Activated naive CD8-positive, alpha-beta T cell treated with anti-CD3 and anti-CD28 coated beads, Interleukin-2, amount 50 U/mL, for 24 hours (primary cell): Measurements from ENCODE around the gene LECT2.

ENCODE experiments used
- ATAC-seq: fragments of 150-1000 bp; cut with Tn5 transposase; one replicate; pipeline ENCODE4 v1.10.0; 2021
- DNase-seq: peaks from one replicate; pipeline ENCODE4 v3.0.0; 2021
- H3K27ac Mint-ChIP-seq: one replicate; pipeline ENCODE4 v1.8.0; 2021; ENCODE audit warnings: mild to moderate bottlenecking, mixed read lengths
- H3K27me3 Mint-ChIP-seq: one replicate; pipeline ENCODE4 v1.8.0; 2021; ENCODE audit warnings: mixed read lengths
- H3K36me3 Mint-ChIP-seq: one replicate; pipeline ENCODE4 v1.8.0; 2021; ENCODE audit warnings: low read depth, mixed read lengths
- H3K4me1 Mint-ChIP-seq: one replicate; pipeline ENCODE4 v1.8.0; 2021; ENCODE audit warnings: mixed read lengths
- H3K4me3 Mint-ChIP-seq: one replicate; pipeline ENCODE4 v1.8.0; 2021; ENCODE audit warnings: mild to moderate bottlenecking, moderate library complexity, mixed read lengths
- H3K9me3 Mint-ChIP-seq: one replicate; pipeline ENCODE4 v1.8.0; 2021; ENCODE audit warnings: mixed read lengths

Gene LECT2

GRCh38 chr5:135966790-135967189 is 12.0 kb upstream of the LECT2 start:
- H3K4me3 Mint-ChIP-seq: no peak overlapping the region
- peaks cover 2% of the 10 kb centered on the region for H3K36me3 Mint-ChIP-seq
- peaks cover 11% of the 10 kb centered on the region for H3K9me3 Mint-ChIP-seq
- H3K4me1 Mint-ChIP-seq: no peaks in the 10 kb centered on the region
- no peak overlapping the region for H3K27ac Mint-ChIP-seq
- ATAC-seq (no peak), DNase-seq (no peak)
- peaks cover 12% of the 10 kb centered on the region for H3K27me3 Mint-ChIP-seq

DNA sequence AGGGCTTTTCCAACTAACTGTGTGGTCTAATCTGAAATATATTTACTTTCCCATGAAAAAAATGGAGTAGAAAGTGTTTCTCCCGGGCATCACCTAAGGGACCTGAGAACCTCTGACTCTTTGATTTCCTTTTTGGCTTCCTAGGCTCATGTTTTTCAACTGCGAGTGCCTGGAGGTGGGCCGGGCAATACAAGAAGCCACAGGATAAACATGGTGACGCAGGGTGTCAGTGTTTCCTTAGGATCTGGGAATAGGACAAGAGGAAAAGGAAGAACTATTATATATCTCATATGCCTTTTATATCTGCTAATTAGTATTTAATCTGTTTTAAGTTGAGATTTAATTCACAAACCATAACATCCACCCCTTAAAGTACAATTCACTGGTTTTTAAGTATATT is 11.4 kb upstream of the LECT2 start:
- H3K27me3 Mint-ChIP-seq: peaks cover 6% of the 10 kb centered on the region
- H3K36me3 Mint-ChIP-seq: peaks cover 2% of the 10 kb centered on the region
- ATAC-seq (no peak), DNase-seq (no peak)
- H3K9me3 Mint-ChIP-seq: peaks cover 4% of the 10 kb centered on the region
- no peak overlapping the region for H3K4me3 Mint-ChIP-seq
- no peaks in the 10 kb centered on the region for H3K4me1 Mint-ChIP-seq
- H3K27ac Mint-ChIP-seq: no peak overlapping the region

- Mint-ChIP-seq H3K36me3 (no peaks in the 10 kb centered on the region), H3K9me3 (no peaks in the 10 kb centered on the region), H3K4me3 (no peak overlapping the region), H3K27me3 (peaks cover 3% of the 10 kb centered on the region), H3K4me1 (no peaks in the 10 kb centered on the region), H3K27ac (no peak overlapping the region)
- ATAC-seq (no peak), DNase-seq (no peak)
These were observed 10.7 kb upstream of the LECT2 start for GRCh38 chr5:135965504-135965903.

DNA sequence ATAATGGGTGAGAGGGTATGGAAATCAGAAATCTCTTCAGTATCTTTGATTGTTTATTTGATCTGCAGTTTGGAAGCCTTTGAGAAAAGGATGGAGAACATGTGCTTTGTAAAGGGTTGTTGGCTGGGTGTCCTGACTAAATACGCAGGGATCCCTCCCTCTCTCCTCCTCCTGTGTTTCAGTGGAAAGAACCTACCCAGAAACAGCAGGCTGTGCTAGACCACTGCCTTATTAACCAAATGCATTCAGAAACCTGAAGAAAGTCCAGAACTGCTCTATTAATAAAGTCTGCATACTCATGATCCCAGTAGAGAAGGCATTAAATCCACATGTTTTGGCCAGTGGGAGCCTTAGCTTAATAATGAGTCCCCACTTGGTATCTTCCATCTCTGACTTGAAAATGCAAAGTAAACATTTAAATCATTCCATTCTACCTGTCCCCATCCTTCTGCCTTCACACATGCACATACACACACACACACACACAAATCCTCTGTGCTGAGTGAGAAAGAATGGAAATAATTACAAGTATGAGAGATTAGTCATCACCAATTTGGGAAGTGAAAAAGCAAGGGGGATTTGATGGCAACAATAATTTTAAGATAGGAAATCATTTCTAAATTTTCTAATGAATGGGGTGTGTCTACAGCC is 10.0 kb upstream of the LECT2 start:
- DNase-seq (no peak), ATAC-seq (no peak)
- Mint-ChIP-seq H3K36me3 (no peaks in the 10 kb centered on the region), H3K27me3 (peaks cover 3% of the 10 kb centered on the region), H3K9me3 (no peaks in the 10 kb centered on the region), H3K27ac (no peak overlapping the region), H3K4me3 (no peak overlapping the region), H3K4me1 (no peaks in the 10 kb centered on the region)

- no peak for DNase-seq
- ATAC-seq: no peak
- no peaks in the 10 kb centered on the region for H3K4me1 Mint-ChIP-seq
- H3K9me3 Mint-ChIP-seq: no peaks in the 10 kb centered on the region
- H3K4me3 Mint-ChIP-seq: no peak overlapping the region
- peaks cover 17% of the 10 kb centered on the region for H3K27me3 Mint-ChIP-seq
- no peak overlapping the region for H3K27ac Mint-ChIP-seq
- no peaks in the 10 kb centered on the region for H3K36me3 Mint-ChIP-seq
These were observed 742 bp upstream of the LECT2 start for GRCh38 chr5:135955525-135955924.

DNA sequence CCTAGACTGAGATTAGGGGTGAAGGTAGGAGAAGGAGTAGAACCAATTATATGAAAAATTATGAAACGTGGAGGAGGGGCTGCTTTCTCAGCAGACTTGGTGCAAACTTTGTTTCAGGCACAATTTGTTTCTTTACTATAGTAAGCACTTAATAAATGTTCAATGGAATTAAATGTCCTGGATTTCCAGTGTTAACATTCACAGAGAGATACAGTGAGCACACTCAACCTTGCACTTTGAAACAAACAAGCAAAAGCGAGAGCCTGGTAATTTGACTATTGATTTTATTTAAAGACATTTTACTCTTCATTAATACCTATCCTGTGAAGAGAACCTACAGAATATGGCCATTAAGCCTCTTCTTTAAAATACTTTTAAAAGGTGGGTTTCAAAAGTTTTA is 933 bp downstream of the LECT2 start:
- no peaks in the 10 kb centered on the region for H3K36me3 Mint-ChIP-seq
- no peak for DNase-seq
- H3K4me1 Mint-ChIP-seq: no peaks in the 10 kb centered on the region
- no peak overlapping the region for H3K27ac Mint-ChIP-seq
- H3K9me3 Mint-ChIP-seq: no peaks in the 10 kb centered on the region
- ATAC-seq: no peak
- H3K4me3 Mint-ChIP-seq: no peak overlapping the region
- peaks cover 17% of the 10 kb centered on the region for H3K27me3 Mint-ChIP-seq

GRCh38 chr5:135952683-135953082 is 2.1 kb downstream of the LECT2 start:
- no peak overlapping the region for H3K27ac Mint-ChIP-seq

DNA sequence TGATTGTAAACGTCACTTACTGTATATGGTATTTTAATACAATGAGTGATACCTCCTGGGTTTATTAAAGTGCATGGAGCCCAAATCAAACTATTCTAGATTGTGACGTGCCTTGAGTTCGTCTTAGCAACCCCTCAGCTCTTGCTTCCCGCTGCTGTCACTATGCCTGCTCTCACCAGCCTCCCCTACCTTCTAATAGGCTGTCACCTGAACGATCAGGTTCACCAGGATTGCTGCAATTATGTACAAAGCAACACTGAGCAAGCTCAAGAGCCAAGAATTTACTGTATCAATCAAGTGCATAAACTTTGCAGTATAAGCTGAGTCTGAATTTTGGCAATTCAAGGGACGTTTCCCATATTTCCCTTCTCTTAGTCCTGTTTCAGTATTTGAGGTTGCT is 3.0 kb downstream of the LECT2 start:
- H3K27ac Mint-ChIP-seq: no peak overlapping the region
- no peak for DNase-seq
- H3K4me1 Mint-ChIP-seq: no peaks in the 10 kb centered on the region

More at GRCh38 chr5:135952683-135953082, 2.1 kb downstream of the LECT2 start:
- ATAC-seq: no peak
- DNase-seq: no peak
- Mint-ChIP-seq H3K4me3 (no peak overlapping the region), H3K9me3 (no peaks in the 10 kb centered on the region), H3K27me3 (peaks cover 17% of the 10 kb centered on the region), H3K36me3 (no peaks in the 10 kb centered on the region), H3K4me1 (no peaks in the 10 kb centered on the region)

DNA sequence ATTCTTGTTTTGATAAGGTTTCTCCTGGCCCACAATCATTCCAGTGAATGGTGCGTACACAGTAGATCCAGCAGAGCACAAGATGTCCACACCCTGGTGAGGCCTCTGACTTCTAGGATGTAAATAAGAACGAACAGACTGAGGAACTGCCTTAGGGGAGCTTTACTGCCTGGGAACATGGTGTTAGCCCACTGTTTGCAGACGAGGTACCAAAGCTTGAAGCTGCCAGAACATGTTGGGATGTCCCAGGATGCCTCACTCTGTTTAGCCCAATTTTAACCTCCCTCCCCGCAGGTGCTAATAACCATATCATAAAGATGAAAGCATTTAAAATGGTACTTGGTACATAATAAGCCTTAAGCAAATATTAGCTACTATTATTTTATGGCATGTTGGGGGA is 3.5 kb downstream of the LECT2 start:
- DNase-seq: no peak

More for the DNA sequence above, 3.0 kb downstream of the LECT2 start:
- Mint-ChIP-seq H3K4me3 (no peak overlapping the region), H3K9me3 (no peaks in the 10 kb centered on the region), H3K36me3 (no peaks in the 10 kb centered on the region), H3K27me3 (peaks cover 12% of the 10 kb centered on the region)
- ATAC-seq: no peak

DNA sequence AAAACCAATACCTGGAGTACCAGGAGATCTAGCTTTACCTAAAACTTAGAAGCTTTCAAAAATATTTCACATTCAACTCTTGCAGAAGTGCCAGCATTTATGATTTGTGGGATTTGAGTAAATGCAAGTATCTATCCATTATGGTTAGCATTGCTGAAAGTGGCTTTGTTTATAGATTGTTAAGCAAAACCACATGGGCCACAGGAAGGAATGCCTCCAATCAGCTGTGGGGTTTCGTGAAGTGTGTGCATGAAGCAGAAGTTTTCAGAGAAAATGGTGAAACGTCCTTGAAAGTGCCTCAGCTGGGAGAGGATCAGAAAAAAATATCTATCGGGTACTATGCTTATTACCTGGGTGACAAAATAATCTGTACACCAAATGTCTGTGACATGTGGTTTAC is 4.2 kb downstream of the LECT2 start:
- no peaks in the 10 kb centered on the region for H3K36me3 Mint-ChIP-seq
- H3K4me3 Mint-ChIP-seq: no peak overlapping the region
- H3K4me1 Mint-ChIP-seq: no peaks in the 10 kb centered on the region
- ATAC-seq (no peak), DNase-seq (no peak)
- H3K27me3 Mint-ChIP-seq: peaks cover 12% of the 10 kb centered on the region
- H3K9me3 Mint-ChIP-seq: no peaks in the 10 kb centered on the region
- H3K27ac Mint-ChIP-seq: no peak overlapping the region

More for the DNA sequence above, 3.5 kb downstream of the LECT2 start:
- Mint-ChIP-seq H3K27me3 (peaks cover 12% of the 10 kb centered on the region), H3K4me1 (no peaks in the 10 kb centered on the region), H3K9me3 (no peaks in the 10 kb centered on the region), H3K4me3 (no peak overlapping the region), H3K27ac (no peak overlapping the region), H3K36me3 (no peaks in the 10 kb centered on the region)
- no peak for ATAC-seq

DNA sequence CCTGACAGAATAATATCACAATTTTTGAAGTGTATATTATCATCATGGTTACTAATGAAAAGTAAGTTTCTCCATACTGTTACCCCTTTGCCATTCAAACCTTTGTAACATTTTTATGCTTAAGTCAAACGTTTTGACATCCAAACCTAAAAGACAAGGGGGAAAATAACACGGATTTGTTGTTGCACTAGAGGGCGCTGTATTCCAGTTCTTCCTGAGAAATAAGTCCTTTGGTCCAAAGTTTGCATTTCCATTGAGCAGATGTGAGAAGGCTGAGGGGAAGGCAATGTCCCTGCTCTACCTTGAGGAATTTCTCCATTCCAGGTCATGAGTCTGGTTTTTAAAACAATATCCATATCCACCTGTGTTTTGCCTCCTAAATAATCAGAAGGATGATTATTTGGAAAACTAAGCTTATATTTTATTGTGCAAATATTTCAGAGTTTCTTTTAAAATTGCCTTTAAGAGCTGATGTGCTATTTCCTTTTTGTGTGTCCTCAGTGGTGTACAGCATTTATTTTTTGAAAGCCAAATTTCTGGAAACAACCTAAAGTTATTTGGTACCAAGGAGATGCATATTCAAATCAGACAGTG is 9.7 kb downstream of the LECT2 start:
- Mint-ChIP-seq H3K27me3 (peaks cover 17% of the 10 kb centered on the region), H3K4me3 (no peak overlapping the region), H3K4me1 (no peaks in the 10 kb centered on the region), H3K27ac (no peak overlapping the region), H3K9me3 (no peaks in the 10 kb centered on the region), H3K36me3 (no peaks in the 10 kb centered on the region)
- ATAC-seq: no peak
- DNase-seq: peak; percentile 14

DNA sequence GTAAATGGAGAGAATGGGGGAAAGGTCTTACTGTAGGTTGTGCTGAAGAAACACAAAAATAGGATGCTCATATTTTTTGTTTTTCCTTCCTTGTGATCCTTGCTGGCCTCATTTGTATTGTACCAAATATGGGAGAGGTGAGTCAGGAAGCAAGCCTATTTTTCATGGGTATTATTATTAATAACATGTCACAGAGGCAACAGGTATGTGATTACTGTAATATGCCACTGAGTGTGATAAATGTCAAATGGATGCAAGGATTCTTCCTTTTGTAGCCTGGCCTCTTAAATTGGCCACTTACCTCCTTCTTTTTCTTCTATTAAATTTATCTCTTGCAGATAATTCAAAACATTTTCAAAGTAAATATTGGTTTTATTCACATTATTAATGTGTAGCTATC is 10.2 kb downstream of the LECT2 start:
- H3K9me3 Mint-ChIP-seq: no peaks in the 10 kb centered on the region
- H3K27me3 Mint-ChIP-seq: peaks cover 19% of the 10 kb centered on the region
- H3K27ac Mint-ChIP-seq: no peak overlapping the region
- ATAC-seq (no peak), DNase-seq (no peak)
- H3K4me3 Mint-ChIP-seq: no peak overlapping the region
- H3K4me1 Mint-ChIP-seq: no peaks in the 10 kb centered on the region
- H3K36me3 Mint-ChIP-seq: no peaks in the 10 kb centered on the region

- no peak for ATAC-seq
- Mint-ChIP-seq H3K4me1 (no peaks in the 10 kb centered on the region), H3K4me3 (no peak overlapping the region), H3K27ac (no peak overlapping the region), H3K9me3 (no peaks in the 10 kb centered on the region), H3K36me3 (no peaks in the 10 kb centered on the region), H3K27me3 (peaks cover 31% of the 10 kb centered on the region)
- DNase-seq: no peak
These were observed 12.5 kb downstream of the LECT2 start for GRCh38 chr5:135942202-135942771.

- Mint-ChIP-seq H3K27ac (no peak overlapping the region), H3K4me1 (no peaks in the 10 kb centered on the region), H3K4me3 (no peak overlapping the region), H3K36me3 (no peaks in the 10 kb centered on the region), H3K27me3 (peaks cover 31% of the 10 kb centered on the region), H3K9me3 (no peaks in the 10 kb centered on the region)
- DNase-seq (no peak), ATAC-seq (no peak)
These were observed 13.1 kb downstream of the LECT2 start for GRCh38 chr5:135941711-135942110.

- Mint-ChIP-seq H3K27me3 (peaks cover 28% of the 10 kb centered on the region), H3K4me1 (no peaks in the 10 kb centered on the region), H3K27ac (no peak overlapping the region), H3K36me3 (no peaks in the 10 kb centered on the region), H3K9me3 (no peaks in the 10 kb centered on the region), H3K4me3 (no peak overlapping the region)
- no peak for DNase-seq
- ATAC-seq: no peak
These were observed 17.4 kb downstream of the LECT2 start for GRCh38 chr5:135937245-135937911.
